NCI-H1105 treated with DMSO at 0.1 percent for 48 hours (cell line): ENCODE results near the gene DNM2.
A peak's percentile ranks its signal among the peaks of the same experiment; 100 is the strongest.
"Not testable (repeated sequence)": the region's sequence is repeated elsewhere in the genome, so short reads cannot be mapped to it uniquely, and the experiment has no call there.

Experiments
- DNase-seq: peaks from one replicate; lab custom pipeline; 2025; lab: John Stamatoyannopoulos, UW

DNM2 gene

DNA sequence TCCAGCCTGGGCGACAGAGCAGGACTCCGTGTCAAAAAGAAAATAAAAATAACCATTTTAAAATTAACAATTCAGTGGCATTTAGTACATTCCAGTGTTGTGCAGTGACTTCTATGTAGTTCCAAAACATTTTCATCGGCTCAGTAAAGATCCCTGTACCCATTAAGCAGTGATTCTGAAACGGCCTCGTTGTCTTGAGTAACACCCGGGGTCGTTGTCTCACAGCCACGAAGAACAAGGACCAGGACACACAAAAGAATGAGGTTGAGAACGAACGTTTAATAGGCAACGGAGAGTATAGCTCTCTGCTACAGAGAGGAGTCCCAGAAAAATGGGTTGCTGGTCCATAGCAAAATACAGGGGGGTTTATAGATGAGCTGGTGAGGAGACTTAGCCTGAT lies 120.5 kb downstream of the DNM2 start:
- no peak for DNase-seq

DNA sequence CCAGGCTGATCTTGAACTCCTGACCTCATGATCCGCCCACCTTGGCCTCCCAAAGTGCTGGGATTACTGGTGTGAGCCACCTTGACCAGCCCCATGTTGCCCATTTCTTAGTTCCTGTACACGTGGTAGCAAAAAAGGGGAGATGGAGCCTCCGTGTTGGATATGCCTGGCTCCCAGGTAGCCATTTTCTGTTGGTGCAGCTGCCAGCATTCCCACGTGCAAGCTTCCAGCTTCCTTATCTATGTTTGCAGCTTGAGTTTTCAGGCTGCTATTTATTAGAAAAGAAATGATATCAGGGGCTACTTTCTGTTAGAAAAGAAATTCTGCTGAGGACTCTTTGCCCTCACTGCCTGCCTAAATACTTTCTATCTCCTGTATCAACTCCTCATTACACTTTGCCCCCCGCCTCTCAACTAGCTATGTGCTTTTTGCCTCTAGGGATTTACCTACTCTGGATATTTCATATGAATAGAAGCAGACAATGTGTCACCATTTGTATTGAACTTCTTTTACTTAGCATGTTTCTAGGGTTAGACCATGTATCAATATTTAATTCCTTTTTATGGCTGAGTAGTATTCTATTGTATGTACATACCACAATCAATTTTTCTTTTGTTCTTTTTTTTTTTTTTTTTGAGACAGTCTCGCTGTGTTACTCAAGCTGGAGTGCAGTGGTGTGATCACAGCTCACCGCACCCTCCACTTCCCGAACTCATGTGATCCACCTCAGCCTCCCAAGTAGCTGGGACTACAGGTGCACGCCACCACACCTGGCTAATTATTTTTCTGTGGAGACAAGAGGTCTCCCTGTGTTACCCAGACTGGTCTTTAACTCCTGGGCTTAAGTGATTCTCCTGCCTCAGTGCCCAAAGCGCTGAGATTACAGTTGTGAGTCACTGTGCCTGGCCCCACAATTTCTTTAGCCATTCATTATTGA lies 121.5 kb downstream of the DNM2 start:
- DNase-seq, result no peak

DNA sequence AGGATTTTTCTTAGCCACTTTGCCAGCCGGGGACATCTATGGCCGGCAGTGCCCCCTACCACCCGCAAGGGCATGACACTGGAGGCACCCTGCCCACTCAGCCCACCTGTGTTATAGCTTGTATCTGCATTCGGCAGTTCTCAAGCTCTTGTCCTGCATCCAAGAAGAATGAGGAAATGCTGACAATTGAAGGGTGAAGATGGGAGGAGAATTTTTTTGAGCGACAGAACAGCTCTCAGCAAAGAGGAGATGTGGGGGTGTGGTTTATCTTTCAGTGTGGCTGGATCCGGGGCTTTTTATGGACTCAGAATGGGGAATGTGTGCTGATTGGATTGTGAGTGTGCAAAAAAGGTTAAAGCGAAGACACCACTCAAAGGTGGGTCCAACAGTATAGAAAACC lies 124.9 kb downstream of the DNM2 start:
- DNase-seq, result no peak

DNA sequence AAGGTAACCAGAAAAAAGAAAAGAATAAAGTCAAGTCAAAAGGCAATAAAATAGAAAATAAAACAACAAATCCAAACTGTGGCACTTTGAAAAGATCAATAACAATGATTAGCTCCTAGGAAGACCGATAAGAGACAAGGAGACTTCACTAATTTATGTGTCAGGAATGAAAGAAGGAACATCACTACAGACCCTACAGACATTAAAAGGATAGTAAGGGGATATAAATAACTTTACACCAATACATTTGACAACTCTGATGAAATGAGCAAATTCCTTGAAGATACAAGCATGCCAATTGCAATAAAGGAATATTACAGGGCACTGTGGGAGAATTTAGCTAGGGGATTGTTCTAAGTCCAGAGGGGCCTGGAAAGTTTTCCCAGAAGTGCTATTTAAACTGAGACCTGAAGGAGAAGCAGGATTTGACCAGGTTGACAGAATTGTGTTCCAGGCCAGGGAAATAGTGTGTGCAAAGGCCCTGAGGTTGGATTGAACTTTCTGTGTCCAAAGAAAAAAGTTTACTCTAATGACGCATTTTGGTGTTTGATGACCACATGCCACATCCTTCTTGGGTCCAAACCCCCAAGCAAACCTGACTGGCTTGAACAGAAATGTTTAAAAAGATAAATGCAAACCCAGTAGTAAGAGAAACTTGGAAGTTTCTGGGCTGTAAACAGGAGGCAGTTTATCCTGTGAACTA lies 128.8 kb downstream of the DNM2 start:
- no peak for DNase-seq

DNA sequence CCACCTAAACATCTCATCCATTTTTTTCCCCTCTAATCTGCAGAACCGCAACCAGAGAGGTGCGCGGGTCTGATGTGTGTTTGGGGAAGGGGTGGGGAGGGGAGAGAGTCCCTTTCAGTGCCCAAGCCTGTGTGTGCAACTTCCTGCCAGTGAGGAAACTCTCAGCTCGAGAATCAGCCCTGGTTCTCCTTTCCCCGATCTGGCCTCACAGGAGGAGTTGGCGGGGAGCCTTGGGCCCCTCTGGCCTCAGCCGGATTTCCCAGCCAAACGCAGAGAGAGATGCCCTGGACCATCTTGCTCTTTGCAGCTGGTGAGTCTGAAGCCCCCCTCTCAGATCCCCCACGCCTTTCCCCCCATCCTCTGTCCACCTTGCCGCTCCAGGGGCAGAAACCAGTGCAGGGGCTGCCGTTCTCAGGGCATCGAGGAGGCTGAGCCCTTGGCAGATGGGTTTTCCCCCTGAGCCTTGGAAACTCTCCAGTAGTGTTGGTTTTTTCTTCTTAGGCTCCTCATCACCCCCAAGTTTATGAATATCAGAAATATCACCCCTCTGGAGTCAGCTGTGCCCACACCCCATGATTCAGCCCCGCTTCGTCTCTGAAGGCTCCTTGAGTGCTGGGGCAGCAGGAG lies 130.5 kb downstream of the DNM2 start, which contains the start of gene C19orf38:
C19orf38 (plus strand) TSS at position 186 of the 627 bp plus-strand sequence; CDS start at position 280, 94 bp downstream.
- no peak for DNase-seq

DNA sequence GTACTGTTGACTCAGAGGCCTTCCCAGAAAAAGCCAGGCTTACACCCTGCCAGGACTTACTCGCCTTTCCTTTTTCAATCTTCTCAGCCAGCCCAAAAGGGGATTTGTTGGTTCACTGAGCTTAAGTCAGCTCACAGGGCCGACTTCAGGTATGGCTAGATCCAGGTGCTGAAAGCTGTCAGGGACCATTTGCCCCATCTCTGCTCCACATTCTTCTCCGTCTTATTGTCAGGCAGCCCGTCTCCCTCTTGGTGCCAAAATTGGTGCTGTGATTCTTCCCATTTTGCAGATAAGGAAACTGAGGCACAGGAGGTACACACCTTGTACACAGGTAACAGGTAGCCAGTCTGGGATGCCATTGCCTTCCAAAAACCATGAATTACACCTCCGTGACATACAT lies 132.8 kb downstream of the DNM2 start:
- DNase-seq, result no peak

DNA sequence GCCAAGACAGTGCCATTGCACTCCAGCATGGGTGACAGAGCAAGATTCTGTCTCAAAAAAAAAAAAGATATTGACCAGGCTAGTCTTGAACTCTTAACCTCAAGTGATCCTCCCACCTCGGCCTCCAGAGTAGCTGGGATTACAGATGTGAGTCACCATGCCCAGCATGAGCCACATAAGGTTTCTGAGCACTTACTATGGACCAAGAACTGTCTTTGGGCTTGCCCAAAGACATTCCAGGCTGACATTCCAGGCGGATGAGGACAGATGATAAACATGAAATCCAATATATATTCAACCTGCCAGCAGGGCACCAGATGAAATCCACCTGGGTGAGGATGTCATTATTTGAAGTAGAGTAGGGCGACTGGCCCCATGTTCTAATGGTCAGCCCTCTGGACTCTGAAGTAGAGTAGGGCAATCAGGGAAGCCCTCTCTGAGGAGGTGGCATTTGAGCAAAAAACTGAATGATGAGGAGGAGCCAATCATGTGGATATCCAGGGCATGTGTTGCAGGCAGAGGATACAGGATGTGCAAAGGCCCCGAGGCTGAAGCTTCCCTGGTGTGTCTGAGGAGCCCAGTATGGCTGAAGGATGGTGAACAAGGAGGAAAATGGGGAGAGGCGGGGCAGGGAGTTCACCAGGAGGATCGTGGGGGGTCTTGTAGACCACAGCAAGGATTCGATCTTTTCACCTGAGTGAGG lies 134.4 kb downstream of the DNM2 start:
- no peak for DNase-seq

DNA sequence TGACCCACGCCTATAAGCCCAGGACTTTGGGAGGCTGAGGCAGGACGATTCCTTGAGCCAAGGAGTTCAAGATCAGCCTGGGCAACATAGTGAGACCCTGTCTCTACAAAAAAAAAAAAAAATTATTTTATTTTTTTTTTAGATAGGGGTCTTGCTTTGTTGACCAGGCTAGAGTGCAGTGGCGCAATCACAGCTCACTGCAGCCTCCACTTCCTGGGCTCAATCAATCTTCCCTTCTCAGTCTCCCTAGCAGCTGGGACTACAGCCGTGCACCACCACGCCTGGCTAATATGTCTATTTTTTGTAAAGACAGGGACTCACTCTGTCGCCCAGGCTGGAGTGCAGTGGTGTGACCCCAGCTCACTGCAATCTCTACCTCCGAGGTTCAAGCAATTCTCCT lies 135.1 kb downstream of the DNM2 start:
- DNase-seq, result no peak

DNA sequence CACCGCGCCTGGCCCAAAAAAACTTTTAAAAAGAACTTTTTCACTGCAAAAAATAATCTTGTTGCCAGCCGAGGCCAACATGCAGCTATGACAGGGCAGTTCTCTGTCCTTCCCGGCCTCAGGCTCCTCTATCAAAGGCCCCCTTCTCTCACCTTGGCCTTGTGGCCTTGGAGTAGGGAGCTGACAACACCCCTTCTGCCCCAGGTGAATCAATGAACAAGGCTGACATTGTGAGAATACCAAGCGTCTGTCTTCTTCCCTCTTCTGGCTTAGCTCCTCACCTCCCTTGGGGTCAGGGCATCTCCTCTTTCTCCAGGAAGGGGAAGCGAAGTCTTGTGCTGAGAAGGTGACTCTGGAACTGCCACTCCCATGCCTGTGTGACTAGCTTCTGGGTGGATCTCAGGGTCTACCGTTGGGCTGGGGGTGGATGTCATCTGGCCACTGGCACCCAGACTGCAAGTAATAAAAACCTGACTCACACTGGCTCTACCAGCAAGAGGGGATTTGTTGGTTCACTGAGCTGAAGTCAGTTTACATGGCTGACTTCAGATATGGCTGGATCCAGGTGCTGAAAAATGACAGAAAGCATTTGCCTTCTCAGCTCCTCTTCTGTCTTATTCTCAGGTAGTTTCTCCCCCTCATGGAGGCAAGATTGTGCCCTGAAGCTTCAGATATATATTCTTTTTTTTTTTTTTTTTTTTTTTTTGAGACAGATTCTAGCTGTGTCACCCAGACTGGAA lies 136.6 kb downstream of the DNM2 start:
- no peak for DNase-seq

DNA sequence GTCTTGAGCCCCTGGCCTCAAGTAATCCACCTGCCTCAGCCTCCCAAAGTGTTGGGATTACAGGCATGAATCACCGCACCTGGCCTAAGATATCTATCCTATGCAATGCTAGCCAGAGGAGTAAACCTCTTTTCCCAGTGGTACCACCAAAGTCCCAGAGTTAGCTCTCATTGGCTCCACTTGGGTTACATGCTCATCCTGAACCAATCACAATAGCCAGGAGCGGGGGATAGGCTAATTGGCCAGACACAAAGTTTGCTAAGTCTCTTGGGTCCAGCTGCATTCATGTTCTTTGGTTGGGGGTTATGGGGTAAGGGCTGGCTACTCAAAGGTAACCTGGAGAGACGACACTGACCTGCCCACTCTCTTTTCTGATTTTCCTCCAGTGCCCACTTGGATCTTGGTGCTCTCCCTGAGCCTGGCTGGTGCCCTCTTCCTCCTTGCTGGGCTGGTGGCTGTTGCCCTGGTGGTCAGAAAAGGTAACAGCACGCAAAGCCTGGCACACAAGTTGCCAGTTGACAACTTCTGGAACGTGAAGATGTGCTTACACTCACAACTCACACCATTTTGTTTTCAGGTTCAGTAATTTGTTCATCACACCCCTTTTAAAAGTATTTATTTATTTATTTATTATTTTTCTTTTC lies 138.1 kb downstream of the DNM2 start:
- no peak for DNase-seq

DNA sequence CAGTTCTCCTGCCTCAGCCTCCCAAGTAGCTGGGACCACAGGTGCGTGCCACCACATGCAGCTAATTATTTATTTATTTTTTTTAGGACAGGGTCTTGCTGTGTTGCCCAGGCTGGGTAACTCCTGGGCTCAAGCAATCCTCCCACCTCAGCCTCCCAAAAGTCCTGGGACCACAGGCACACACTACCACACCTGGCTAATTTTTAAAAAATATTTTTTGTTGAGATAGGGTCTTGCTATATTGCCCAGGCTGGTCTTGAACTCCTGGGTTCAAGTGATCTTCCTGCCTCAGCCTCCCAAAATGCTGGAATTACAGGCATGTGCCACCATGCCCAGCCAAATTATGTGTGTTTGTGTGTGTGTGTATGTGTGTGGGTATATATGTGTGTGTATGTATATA lies 139.0 kb downstream of the DNM2 start:
- not testable (repeated sequence) for DNase-seq

DNA sequence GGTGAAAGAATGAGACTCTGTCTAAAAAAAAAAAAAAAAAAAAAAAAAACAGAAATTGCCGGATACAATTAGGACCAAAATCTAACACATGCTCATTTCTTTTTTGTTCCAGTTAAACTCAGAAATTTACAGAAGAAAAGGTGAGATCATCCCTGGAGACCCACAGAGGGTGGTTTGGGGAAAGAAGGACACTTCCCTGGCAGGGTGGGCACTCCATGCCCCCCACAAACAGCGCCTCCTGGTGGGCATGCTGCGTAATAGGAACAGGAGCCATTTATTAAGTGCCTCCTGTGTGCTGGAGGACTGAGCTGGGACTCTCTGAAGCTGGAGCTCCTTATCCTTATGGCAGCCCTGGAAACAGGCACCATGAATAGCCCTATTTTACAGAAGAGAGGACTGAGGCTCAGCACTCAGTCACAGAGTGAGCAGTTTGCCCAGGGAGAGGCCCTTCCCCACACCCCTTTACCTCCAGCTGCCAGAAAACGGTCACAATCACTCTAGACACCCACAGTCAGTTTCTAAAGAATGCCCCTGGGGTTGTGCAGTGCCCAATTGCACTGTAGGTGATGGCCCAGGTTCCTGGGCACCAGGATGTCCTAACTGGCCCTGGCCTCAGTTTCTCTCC lies 140.4 kb downstream of the DNM2 start:
- DNase-seq, result no peak

DNA sequence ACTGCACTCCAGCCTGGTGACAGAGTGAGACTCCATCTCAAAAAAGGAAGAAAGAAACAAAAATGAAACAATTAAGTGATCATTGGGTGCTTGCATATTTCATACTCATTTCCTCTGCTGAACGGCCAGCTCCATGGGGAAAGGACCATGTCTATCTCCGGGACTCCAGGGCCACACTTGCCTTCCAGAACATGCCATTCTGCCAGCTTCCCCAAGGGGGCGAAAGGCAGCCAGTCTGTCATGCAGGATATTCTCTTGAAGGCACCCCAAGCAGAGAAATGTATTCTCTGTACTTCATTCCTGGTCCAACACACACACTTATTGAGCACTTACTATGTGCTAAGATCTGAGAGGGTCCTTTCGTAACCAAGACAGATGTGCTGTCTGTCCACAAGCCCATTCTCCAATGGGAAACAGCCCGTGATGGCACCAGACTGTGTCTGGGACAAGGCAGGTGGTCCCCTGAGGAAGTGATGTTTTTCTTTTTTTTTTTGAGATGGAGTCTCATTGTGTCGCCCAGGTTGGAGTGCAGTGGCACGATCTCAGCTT lies 143.3 kb downstream of the DNM2 start:
- no peak for DNase-seq

DNA sequence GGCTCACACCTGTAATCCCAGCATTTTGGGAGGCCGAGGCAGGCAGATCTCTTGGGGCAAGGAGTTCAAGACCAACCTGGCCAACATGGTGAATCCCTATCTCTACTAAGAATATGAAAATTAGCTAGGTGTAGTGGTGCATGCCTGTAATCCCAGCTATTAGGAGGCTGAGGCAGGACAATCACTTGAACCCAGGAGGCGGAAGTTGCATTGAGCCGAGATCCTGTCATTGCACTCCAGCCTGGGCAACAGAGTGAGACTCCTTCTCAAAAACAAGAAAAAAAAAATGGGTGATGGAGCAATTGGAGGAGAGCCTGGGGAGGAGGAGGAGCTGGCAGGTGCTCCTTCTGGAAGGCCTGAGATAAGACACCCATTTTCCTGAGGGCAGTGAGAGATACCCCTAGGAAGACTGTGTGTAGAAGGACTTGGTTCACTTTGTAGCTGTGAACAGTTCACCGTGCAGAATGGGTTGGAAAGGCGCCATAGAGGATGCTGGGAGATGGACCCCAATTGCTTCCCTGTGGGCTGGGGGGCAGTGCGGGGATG lies 144.8 kb downstream of the DNM2 start:
- no peak for DNase-seq

DNA sequence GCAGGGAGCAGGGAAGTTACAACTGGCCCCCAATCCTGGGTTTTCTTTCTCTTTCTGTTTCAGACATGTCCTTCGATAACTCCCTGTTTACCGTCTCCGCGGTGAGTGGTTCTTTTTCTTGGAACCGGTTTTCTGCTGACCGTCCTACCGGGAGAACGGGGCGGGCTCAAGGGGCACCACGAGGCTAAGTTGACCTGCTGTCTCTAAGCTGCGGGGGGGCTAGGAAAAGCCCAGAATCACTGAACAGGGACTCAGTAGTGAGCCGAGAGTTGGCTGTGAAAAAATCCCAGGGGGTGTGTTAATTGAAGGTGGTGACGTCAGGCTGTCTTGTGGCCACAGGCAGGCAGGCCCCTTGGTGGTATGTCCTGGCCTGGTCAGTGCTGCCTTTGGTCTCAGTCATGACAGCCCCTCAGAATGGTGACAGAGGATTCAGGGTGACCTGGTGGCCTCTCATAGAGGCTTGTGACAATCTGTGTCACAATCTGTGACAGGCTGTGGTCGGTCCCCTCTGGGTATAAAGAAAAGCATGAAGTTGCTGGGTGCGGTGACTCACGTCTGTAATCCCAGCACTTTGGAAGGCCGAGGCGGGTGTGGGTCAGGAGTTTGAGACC lies 145.3 kb downstream of the DNM2 start:
- no peak for DNase-seq

DNA sequence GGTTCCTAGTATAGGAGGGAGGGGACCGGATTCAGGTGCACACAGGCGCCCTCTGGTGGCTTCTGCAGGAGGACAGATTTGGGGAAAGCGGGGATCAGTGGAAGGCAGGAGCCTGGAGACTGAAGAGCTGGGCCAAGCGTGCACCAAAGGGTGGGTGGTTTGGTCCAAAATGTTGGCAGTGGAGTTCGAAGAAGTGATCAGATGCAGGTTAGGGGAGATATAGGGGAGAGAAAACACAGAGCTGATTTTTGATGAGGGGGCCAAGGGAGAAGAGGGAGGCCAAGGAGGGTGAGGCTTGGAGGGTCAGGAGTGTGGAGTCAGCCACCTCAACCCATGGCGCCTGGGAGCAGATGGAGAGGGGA lies 146.6 kb downstream of the DNM2 start:
- peak; percentile 68 for DNase-seq

DNA sequence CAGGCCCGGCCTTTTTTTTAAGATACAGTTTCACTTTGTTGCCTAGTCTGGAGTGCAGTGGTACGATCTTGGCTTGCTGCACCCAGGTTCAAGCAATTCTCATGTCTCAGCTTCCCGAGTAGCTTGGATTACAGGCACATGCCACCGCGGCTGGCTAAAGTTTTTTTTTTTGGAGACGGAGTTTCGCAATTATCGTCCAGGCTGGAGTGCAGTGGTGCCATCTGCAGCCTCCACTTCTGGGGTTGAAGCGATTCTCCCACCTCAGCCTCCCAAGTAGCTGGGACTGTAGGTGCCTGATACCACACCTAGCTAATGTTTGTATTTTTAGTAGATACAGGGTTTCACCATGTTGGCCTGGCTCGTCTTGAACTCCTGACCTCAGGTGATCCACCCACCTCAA lies 148.6 kb downstream of the DNM2 start:
- DNase-seq, result no peak

DNA sequence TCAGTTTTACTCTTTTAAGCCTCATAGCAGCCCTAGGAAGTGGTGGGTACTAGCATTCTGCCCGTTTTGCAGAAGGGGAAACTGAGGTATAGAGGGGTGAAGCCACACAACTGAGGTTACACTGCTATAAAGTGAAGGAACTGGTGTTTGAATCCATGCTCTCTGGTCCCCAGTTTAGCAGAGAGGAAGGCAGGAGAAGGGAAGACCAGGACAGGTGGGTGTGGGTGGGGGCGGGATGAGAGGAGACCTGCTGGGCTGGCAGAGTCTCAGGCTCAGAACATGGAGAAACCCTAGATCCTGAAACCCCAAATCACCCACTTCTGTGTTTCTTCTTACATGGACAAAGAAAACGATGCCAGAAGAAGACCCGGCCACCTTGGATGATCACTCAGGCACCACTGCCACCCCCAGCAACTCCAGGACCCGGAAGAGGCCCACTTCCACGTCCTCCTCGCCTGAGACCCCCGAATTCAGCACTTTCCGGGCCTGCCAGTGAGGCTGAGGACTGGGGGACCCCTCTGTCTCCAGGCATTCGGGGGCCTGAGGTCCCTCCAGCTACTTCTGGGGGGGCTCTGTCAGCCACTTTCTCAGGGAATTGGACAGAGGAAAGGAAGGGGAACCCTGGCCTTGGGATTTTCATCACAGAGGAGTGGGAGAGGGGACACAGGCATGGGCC lies 151.1 kb downstream of the DNM2 start:
- no peak for DNase-seq

DNA sequence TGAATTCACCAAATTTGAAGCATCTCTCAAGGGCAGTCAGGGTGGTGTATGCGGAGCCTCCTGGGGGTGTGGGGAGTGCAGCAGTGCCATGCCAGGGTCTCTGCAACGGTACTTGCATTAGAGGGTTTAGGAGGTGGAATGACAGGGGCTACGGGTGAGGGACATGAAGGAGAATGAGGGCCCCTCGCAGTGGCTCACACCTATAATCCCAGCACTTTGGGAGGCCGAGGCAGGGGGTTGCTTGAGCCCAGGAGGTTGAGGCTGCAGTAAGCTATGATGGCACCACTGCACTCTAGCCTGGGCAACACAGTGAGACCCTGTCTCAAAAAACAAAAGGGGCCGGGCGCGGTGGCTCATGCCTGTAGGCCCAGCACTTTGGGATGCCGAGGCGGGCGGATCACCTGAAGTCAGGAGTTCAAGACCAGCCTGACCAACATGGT lies 152.0 kb downstream of the DNM2 start:
- not testable (repeated sequence) for DNase-seq
